Heart left ventricle (tissue), 13 donors: ENCODE measurements around the gene ARHGAP45.

ENCODE experiments used
- CTCF ChIP-seq, 12 donors: fragments of 200-600 bp; sonication (generic) in 4 of 12; IDR thresholded peaks; one replicate each; pipeline versions ENCODE4 v1.5.0 to v1.8.0; 2018 to 2022; ENCODE audit warnings: antibody characterized with exemption in 12 of 12, mild to moderate bottlenecking in 5 of 12
- POLR2A ChIP-seq, 2 donors: fragments of 450-650 bp; IDR thresholded peaks; one replicate each; pipeline ENCODE4 v1.6.1; 2017; ENCODE audit warnings: antibody characterized with exemption in 2 of 2, mild to moderate bottlenecking in 2 of 2, moderate library complexity in 2 of 2
- donor health status: ischemic (EF 13 %, LVEDD 7.1; RV severe dilation, severe dysfunction).
- donor health status: DM: no; HTN: yes; CAD: no.
- donor health status: DM: no; HTN: no; CAD: no.
- donor health status: ischemic (EF 25% LVEDD 6.9; RV normal size, moderate dysfunction).
- donor health status: ischemic (EF 25% LVEDD 5.7; RV mildly dilated, moderate dysfunction).
- donor health status: ischemic (EF 35%, LVEDD 5.7; RV mildly dilated, moderate dysfunction).
- donor health status: nonischemic (EF 11% LVEDD 7.7; RV severe dilation, severe dysfunction).
- donor health status: DM: yes; HTN: yes; CAD: no.
- donor health status: PGD.
- donor health status: ischemic (EF 29% LVEDD 5.4; RV normal size, mild dysfunction).
- donor health status: nonischemic (EF 23%, LVEDD 6.1; RV moderate dilation, normal function).

GRCh38 chr19:1117654-1118053 is 50.7 kb downstream of the ARHGAP45 start:
- TF ChIP-seq CTCF (IDR thresholded peaks at IDR 0.05) (no peak), POLR2A (IDR thresholded peaks at IDR 0.05) (no peak)
